ENCODE data around the gene ECE1.
"Not testable (repeated sequence)": the region's sequence is repeated elsewhere in the genome, so short reads cannot be mapped to it uniquely, and the experiment has no call there.

Gene ECE1

GRCh38 chr1:21175324-21175669 is 115.0 kb downstream of the ECE1 start:
- no peak for DNase-seq

- no peak for DNase-seq
These were observed 115.5 kb downstream of the ECE1 start for GRCh38 chr1:21174654-21175323.

GRCh38 chr1:21174230-21174629 is 116.0 kb downstream of the ECE1 start:
- no peak for DNase-seq

- DNase-seq = not testable (repeated sequence)
These were observed 117.2 kb downstream of the ECE1 start for GRCh38 chr1:21173096-21173495.

GRCh38 chr1:21170837-21171236 is 119.4 kb downstream of the ECE1 start:
- DNase-seq = not testable (repeated sequence)

- no peak for DNase-seq
These were observed 121.8 kb downstream of the ECE1 start for GRCh38 chr1:21168444-21168843.

Data from NCI-H2171 (cell line).